Measurements from ENCODE around the gene KRT39. TPM values are rescaled to one million over a fixed set of nuclear protein-coding genes. Genes with fewer than 3 reads are reported as not detected.

KRT39 gene
- total and polyA plus RNA-seq, 2 of the 8 experiments (the other 6 are each of a cell fraction or from before 2014, with no cell fraction given), result not detected

DNA sequence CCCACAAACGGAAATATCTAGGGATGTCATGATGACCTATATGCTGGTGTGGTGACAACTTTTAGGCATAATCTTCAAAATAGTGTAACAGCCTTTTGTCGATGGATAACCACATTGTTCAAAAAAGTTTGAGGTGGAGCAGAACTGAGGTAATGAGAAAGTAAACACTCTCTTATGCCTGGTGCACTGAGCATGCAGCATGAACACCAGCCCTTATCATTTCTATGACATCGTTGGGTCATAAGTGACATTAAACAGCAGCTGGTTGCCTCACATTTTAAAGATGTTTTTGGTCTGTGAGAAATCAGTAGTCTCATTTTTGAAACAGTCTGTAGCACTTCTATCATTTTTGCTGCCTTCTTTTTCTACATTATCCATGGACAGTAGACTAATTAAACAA, 31.1 kb downstream of the KRT39 start:
- peaks cover 0 to 4% (median 0%) of the 10 kb centered on the region in 4 experiments; a peak in 2 of 7 replicates for H3K4me1 ChIP-seq (replicated peaks in 1 of 4; ENCODE audit: control insufficient read depth in 3 of 4, insufficient read depth in 4 of 4, low read length in 3 of 4)
- no peak overlapping the region for H3K4me2 ChIP-seq (ENCODE audit: insufficient read depth in 1 of 2, low read depth in 2 of 2, low read length in 2 of 2)
- H3K9me3 ChIP-seq (ENCODE audit: insufficient read depth in 2 of 2, low read depth in 1 of 2, low read length in 1 of 2), result no peaks in the 10 kb centered on the region
- no peak overlapping the region for H2BK12ac ChIP-seq (ENCODE audit: low read depth, low read length)
- H3K4me3 ChIP-seq (ENCODE audit: extremely low read depth in 1 of 4, insufficient read depth in 2 of 4, low read depth in 3 of 4, low read length in 4 of 4), result no peak overlapping the region
- no peak overlapping the region for H3K18ac ChIP-seq (ENCODE audit: extremely low read depth, low read length)
- 92% methylated on average over 3 of the region's 3 CpGs; no CpG with 5 or more reads in 1 of the 2 experiments for whole genome bisulfite sequencing, 2 experiments (ENCODE audit: extremely low coverage in 1 of 2, insufficient coverage in 1 of 2, insufficient read length in 1 of 2, insufficient replicate concordance in 2 of 2, low coverage in 1 of 2, low lambda C conversion rate in 2 of 2, missing lambda C conversion rate in 1 of 2)
- H3K36me3 ChIP-seq (ENCODE audit: control insufficient read depth in 2 of 4, insufficient read depth in 4 of 4, low read length in 3 of 4), result no peaks in the 10 kb centered on the region
- DNase-seq (ENCODE audit: low read depth in 1 of 2, low spot score in 2 of 2) (no peak), FAIRE-seq (no peak)
- ChIA-PET CTCF (ENCODE audit: partially characterized antibody) (interaction anchor here (0.8 to 1.1 kb wide), 2 partner anchors 28 to 387 kb away, joined by 3 read pairs; no protein-coding TSS in a partner anchor), POLR2A (ENCODE audit: partially characterized antibody) (no interaction called here)
- no peaks in the 10 kb centered on the region for H3K27me3 ChIP-seq (replicated peaks in 1 of 4; ENCODE audit: control insufficient read depth in 3 of 4, extremely low read depth in 1 of 4, insufficient read depth in 3 of 4, low read length in 3 of 4)
- TF ChIP-seq RAD21 (IDR thresholded peaks at IDR 0.05 in 1 of 2, conservative IDR thresholded peaks at IDR 0.05 in 1 of 2; ENCODE audit: low read depth in 2 of 2, low read length in 2 of 2) (no peak), RNF2 (IDR thresholded peaks at IDR 0.05; ENCODE audit: borderline replicate concordance, low read depth, low read length, missing control alignments, poor library complexity, severe bottlenecking) (no peak), POLR2AphosphoS5 (IDR thresholded peaks at IDR 0.05; ENCODE audit: low read depth, low read length) (no peak), TBP (IDR thresholded peaks at IDR 0.05; ENCODE audit: low read depth, low read length) (no peak), EZH2 (IDR thresholded peaks at IDR 0.05; ENCODE audit: low read depth, low read length, severe bottlenecking) (no peak), CHD1 (IDR thresholded peaks at IDR 0.05; ENCODE audit: low read depth, low read length) (no peak), BRCA1 (IDR thresholded peaks at IDR 0.05; ENCODE audit: low read depth, low read length) (no peak), HDAC2 (IDR thresholded peaks at IDR 0.05; ENCODE audit: borderline replicate concordance in 1 of 2, low read depth in 2 of 2, low read length in 2 of 2) (no peak), KDM5A (IDR thresholded peaks at IDR 0.05; ENCODE audit: low read length) (no peak), POU5F1 (IDR thresholded peaks at IDR 0.05; ENCODE audit: low read depth, low read length) (no peak), SRF (IDR thresholded peaks at IDR 0.05; ENCODE audit: low read depth, low read length) (no peak), FOSL1 (IDR thresholded peaks at IDR 0.05; ENCODE audit: insufficient read depth, low read depth, low read length) (no peak), TCF12 (IDR thresholded peaks at IDR 0.05; ENCODE audit: low read depth, low read length) (no peak), BACH1 (IDR thresholded peaks at IDR 0.05; ENCODE audit: low read length) (no peak)
- H4K5ac ChIP-seq (ENCODE audit: insufficient read length, low read depth, low read length), result no peak overlapping the region
- no peak overlapping the region for H4K91ac ChIP-seq (replicated peaks; ENCODE audit: insufficient read length, low read length)
- no peak overlapping the region for H2AFZ ChIP-seq (ENCODE audit: low read length)
- H2BK5ac ChIP-seq (ENCODE audit: low read depth, low read length), result no peak overlapping the region
- no peak overlapping the region for H2AK5ac ChIP-seq (ENCODE audit: low read depth, low read length)
- H3K4ac ChIP-seq (replicated peaks; ENCODE audit: insufficient read length, low read depth, low read length), result no peak overlapping the region
- H3K14ac ChIP-seq (ENCODE audit: insufficient read length), result no peak overlapping the region
- H3K79me1 ChIP-seq (ENCODE audit: low read depth, low read length), result no peaks in the 10 kb centered on the region
- H2BK15ac ChIP-seq (ENCODE audit: low read length), result no peak overlapping the region
- H3K79me2 ChIP-seq (ENCODE audit: control insufficient read depth in 1 of 2, insufficient read depth in 2 of 2, low read length in 2 of 2), result no peaks in the 10 kb centered on the region
- no peak overlapping the region for H3K9ac ChIP-seq (replicated peaks in 1 of 4; ENCODE audit: extremely low read depth in 1 of 4, low read depth in 3 of 4, low read length in 3 of 4)
- 0 out of 2 replicates have a peak, but pooled peaks cover 2% of the 10 kb centered on the region for H3K23me2 ChIP-seq (ENCODE audit: low read depth, low read length)
- no peak overlapping the region for H2BK20ac ChIP-seq (ENCODE audit: low read length)
- no peaks in the 10 kb centered on the region for H4K20me1 ChIP-seq (replicated peaks in 1 of 2; ENCODE audit: control insufficient read depth in 1 of 2, insufficient read depth in 2 of 2, low read length in 2 of 2)
- H3K56ac ChIP-seq (replicated peaks; ENCODE audit: insufficient read length, low read depth, low read length), result no peak overlapping the region
- no peak overlapping the region for H3K23ac ChIP-seq (ENCODE audit: insufficient read length)
- no peak overlapping the region for H4K8ac ChIP-seq (ENCODE audit: extremely low read depth, insufficient read depth, low read length)
- H3K27ac ChIP-seq (ENCODE audit: low read depth, low read length), result no peak overlapping the region
- no peak overlapping the region for H2BK120ac ChIP-seq (replicated peaks; ENCODE audit: low read depth, low read length)
